ENCODE measurements around the gene RPL29.

The RPL29 gene

GRCh38 chr3:51966016-51966415 lies 29.7 kb downstream of the RPL29 start:
- no peak for DNase-seq (ENCODE audit: low read depth, low spot score)

- no peak for DNase-seq (ENCODE audit: low read depth, low spot score)
These were observed 31.2 kb downstream of the RPL29 start for GRCh38 chr3:51964521-51964920.

- no peak for DNase-seq (ENCODE audit: low read depth, low spot score)
These were observed 31.7 kb downstream of the RPL29 start for GRCh38 chr3:51963951-51964451.

GRCh38 chr3:51962854-51963530 lies 32.7 kb downstream of the RPL29 start:
- DNase-seq (ENCODE audit: low read depth, low spot score), result no peak

GRCh38 chr3:51961602-51962569 lies 33.8 kb downstream of the RPL29 start:
- DNase-seq (ENCODE audit: low read depth, low spot score), result no peak

- no peak for DNase-seq (ENCODE audit: low read depth, low spot score)
These were observed 34.7 kb downstream of the RPL29 start for GRCh38 chr3:51961011-51961410.

- no peak for DNase-seq (ENCODE audit: low read depth, low spot score)
These were observed 35.3 kb downstream of the RPL29 start for GRCh38 chr3:51960386-51960785.

GRCh38 chr3:51959651-51960050 lies 36.0 kb downstream of the RPL29 start:
- no peak for DNase-seq (ENCODE audit: low read depth, low spot score)

GRCh38 chr3:51958603-51959521 lies 36.8 kb downstream of the RPL29 start:
- DNase-seq (ENCODE audit: low read depth, low spot score), result no peak

- DNase-seq (ENCODE audit: low read depth, low spot score), result no peak
These were observed 38.0 kb downstream of the RPL29 start for GRCh38 chr3:51957520-51958205.

- DNase-seq (ENCODE audit: low read depth, low spot score), result peak; percentile 84
These were observed 39.6 kb downstream of the RPL29 start for GRCh38 chr3:51955893-51956770.

GRCh38 chr3:51955175-51955892 lies 40.4 kb downstream of the RPL29 start, which contains the start of gene GPR62:
Gene GPR62 (plus strand): TSS chr3:51955381. CDS start chr3:51955653, 272 bp downstream.
- DNase-seq (ENCODE audit: low read depth, low spot score), result no peak

GRCh38 chr3:51954713-51955112 lies 41.0 kb downstream of the RPL29 start:
- DNase-seq (ENCODE audit: low read depth, low spot score), result no peak

- no peak for DNase-seq (ENCODE audit: low read depth, low spot score)
These were observed 41.6 kb downstream of the RPL29 start for GRCh38 chr3:51954105-51954504.

- DNase-seq (ENCODE audit: low read depth, low spot score), result no peak
These were observed 42.2 kb downstream of the RPL29 start for GRCh38 chr3:51953445-51953844.

GRCh38 chr3:51950899-51951298 lies 44.8 kb downstream of the RPL29 start:
- DNase-seq (ENCODE audit: low read depth, low spot score), result no peak

- DNase-seq (ENCODE audit: low read depth, low spot score), result no peak
These were observed 46.6 kb downstream of the RPL29 start for GRCh38 chr3:51949121-51949520.

- no peak for DNase-seq (ENCODE audit: low read depth, low spot score)
These were observed 47.6 kb downstream of the RPL29 start for GRCh38 chr3:51948016-51948580.
